K562 (cell line): Measurements from ENCODE around the gene NT5DC4. TPM values are rescaled to one million over a fixed set of nuclear protein-coding genes. Genes with fewer than 3 reads are reported as not detected.

Experiments used
- BRD4 ChIP-seq: fragments of 200-600 bp; sonication (generic); IDR thresholded peaks from 2 replicates; pipeline ENCODE4 v1.6.1; 2017; ENCODE audit warnings: inconsistent platforms
- EGR1 ChIP-seq: fragments of 450-650 bp; conservative IDR thresholded peaks from 2 replicates; pipeline ENCODE4 v1.6.1; 2017; ENCODE audit warnings: mild to moderate bottlenecking
- NCOA1 ChIP-seq: fragments of 450-650 bp; IDR thresholded peaks from 2 replicates; pipeline ENCODE4 v1.6.1; 2016; ENCODE audit warnings: low read depth
- PATZ1 ChIP-seq: fragments of 250-450 bp; sonication (Bioruptor Pico); IDR thresholded peaks from 2 replicates; pipeline ENCODE4 v1.5.0; 2020; ENCODE audit warnings: mild to moderate bottlenecking, borderline replicate concordance
- SMAD2 ChIP-seq: fragments of 150-350 bp; IDR thresholded peaks from 2 replicates; pipeline ENCODE4 v1.6.1; 2014; ENCODE audit warnings: low read depth, mild to moderate bottlenecking, low read length
- SRF ChIP-seq, 2 experiments: fragments of 250-450, 450-650 bp in 1 of 2; sonication (Bioruptor Pico) in 1 of 2; sonication (generic) in 1 of 2; formaldehyde crosslinking; IDR thresholded peaks; 2 replicates each; pipeline versions ENCODE4 v1.5.0 to v1.5.1; 2020 to 2022; ENCODE audit warnings: mild to moderate bottlenecking in 1 of 2, missing genetic modification reagents in 1 of 2
- ZBTB2 ChIP-seq: fragments of 450-650 bp; IDR thresholded peaks from 2 replicates; pipeline ENCODE4 v1.6.1; 2016; ENCODE audit warnings: antibody characterized with exemption
- ZNF124 ChIP-seq: sonication (generic); formaldehyde crosslinking; IDR thresholded peaks from 2 replicates; pipeline ENCODE4 v1.8.1; 2022; ENCODE audit warnings: missing genetic modification reagents
- ZNF407 ChIP-seq: fragments of 450-650 bp; IDR thresholded peaks from 2 replicates; pipeline ENCODE4 v1.6.1; 2016; ENCODE audit warnings: low read depth
- ZNF639 ChIP-seq, 2 experiments: fragments of 200-800 bp in 1 of 2; sonication (Bioruptor generic) in 1 of 2; sonication (generic) in 1 of 2; formaldehyde crosslinking in 1 of 2; IDR thresholded peaks in 1 of 2; conservative IDR thresholded peaks in 1 of 2; 2 replicates each; pipeline versions ENCODE4 v1.5.0 to v1.6.1; 2016 to 2020; ENCODE audit warnings: missing compliant biosample characterization in 1 of 2, missing genetic modification characterization in 1 of 2, missing genetic modification reagents in 1 of 2
- ZNF785 ChIP-seq: fragments of 250-450 bp; sonication (Bioruptor Pico); IDR thresholded peaks from 2 replicates; pipeline ENCODE4 v1.4.0; 2020; ENCODE audit warnings: mild to moderate bottlenecking
- polyA plus RNA-seq, 8 experiments: library from polyadenylated mRNA; depleted of rRNA in 4 of 8; stranded (reverse) in 5 of 8; unstranded in 3 of 8; fragments of >200 nt; fragmentation: Nextera tagmentation in 2 of 8; fragmentation: Illumina TruSeq in 1 of 8; extraction: Ambion mirVana in 2 of 8; extraction: Trizol in 1 of 8; gene quantifications; 2 replicates each; pipeline versions ENCODE4 v1.2.1 to v1.2.3, GENCODE V29; 2011 to 2014; ENCODE audit warnings: inconsistent platforms in 1 of 8, missing spikeins in 1 of 8
- total RNA-seq, 7 experiments: library from RNA; depleted of rRNA in 6 of 7; stranded (reverse); fragments of >200 nt in 6 of 7; fragmentation: Illumina TruSeq in 2 of 7; extraction: Trizol in 2 of 7; gene quantifications; 2 replicates each; pipeline versions ENCODE4 v1.2.1 to v1.2.3, GENCODE V29; 2011 to 2021; ENCODE audit warnings: low replicate concordance in 1 of 7

Gene NT5DC4
- total and polyA plus RNA-seq, 9 of the 15 experiments (the other 6 are each of a cell fraction or from before 2014, with no cell fraction given), result 0.44 to 6.9 (median 2.5) TPM

- TF ChIP-seq ZNF407, result peak; percentile 45; the same call in 1 of the 2 replicates
- TF ChIP-seq EGR1, result peak; percentile 61; the same call in 1 of the 2 replicates
- TF ChIP-seq ZNF639 (CRISPR knock-in tag; conservative IDR thresholded peaks at IDR 0.05 in 1 of 2, IDR thresholded peaks at IDR 0.05 in 1 of 2), result no peak; a peak in 2 of 4 replicates
- TF ChIP-seq ZNF785, result no peak
- no peak for TF ChIP-seq PATZ1 (CRISPR knock-in tag)
- peak; percentile 74; the same call in 1 of the 2 replicates for TF ChIP-seq ZBTB2
- TF ChIP-seq SRF (CRISPR knock-in tag; IDR thresholded peaks at IDR 0.05), result no peak
- no peak for TF ChIP-seq ZNF124 (CRISPR knock-in tag)
- TF ChIP-seq SMAD2, result no peak
- TF ChIP-seq NCOA1, result peak; percentile 67
- no peak for TF ChIP-seq BRD4
Measured at GRCh38 chr2:112683550-112684414, 37.0 kb upstream of the NT5DC4 start (continued).
